Bronchus fibroblast of lung (primary cell): ENCODE measurements around the gene CNGB1. TPM values are rescaled to one million over a fixed set of nuclear protein-coding genes. Genes with fewer than 3 reads are reported as not detected.

Source experiments
- total RNA-seq: library from RNA; depleted of rRNA; stranded (reverse); fragments of >200 nt; gene quantifications from 2 replicates; pipeline ENCODE4 v1.2.3, GENCODE V29; 2015

CNGB1 gene
- total RNA-seq: not detected in 2 replicates

DNA sequence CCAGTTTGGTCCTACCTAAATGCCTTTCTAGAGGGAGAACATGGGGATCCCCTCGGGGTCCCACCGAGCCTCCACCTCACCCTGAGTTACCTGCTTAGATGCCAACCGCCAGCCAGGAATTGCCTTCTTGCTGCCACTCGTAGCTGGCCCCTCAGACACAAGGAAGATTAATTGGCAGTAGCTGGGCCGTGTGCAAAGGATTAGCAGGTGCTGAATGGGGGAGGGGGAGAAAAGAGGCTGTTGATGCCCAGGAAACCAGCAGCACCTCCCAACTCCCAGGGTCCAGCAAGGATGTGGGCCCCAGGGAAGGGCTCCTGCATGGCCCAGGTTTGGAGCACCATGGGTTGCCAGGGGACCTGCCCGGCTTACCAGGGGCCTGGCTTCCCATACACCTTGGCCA lies at the start of gene CNGB1:
TSS of gene CNGB1 (minus strand) at position 159 of the 400 bp plus-strand sequence. CDS start 3,842 bp downstream, outside the sequence.

DNA sequence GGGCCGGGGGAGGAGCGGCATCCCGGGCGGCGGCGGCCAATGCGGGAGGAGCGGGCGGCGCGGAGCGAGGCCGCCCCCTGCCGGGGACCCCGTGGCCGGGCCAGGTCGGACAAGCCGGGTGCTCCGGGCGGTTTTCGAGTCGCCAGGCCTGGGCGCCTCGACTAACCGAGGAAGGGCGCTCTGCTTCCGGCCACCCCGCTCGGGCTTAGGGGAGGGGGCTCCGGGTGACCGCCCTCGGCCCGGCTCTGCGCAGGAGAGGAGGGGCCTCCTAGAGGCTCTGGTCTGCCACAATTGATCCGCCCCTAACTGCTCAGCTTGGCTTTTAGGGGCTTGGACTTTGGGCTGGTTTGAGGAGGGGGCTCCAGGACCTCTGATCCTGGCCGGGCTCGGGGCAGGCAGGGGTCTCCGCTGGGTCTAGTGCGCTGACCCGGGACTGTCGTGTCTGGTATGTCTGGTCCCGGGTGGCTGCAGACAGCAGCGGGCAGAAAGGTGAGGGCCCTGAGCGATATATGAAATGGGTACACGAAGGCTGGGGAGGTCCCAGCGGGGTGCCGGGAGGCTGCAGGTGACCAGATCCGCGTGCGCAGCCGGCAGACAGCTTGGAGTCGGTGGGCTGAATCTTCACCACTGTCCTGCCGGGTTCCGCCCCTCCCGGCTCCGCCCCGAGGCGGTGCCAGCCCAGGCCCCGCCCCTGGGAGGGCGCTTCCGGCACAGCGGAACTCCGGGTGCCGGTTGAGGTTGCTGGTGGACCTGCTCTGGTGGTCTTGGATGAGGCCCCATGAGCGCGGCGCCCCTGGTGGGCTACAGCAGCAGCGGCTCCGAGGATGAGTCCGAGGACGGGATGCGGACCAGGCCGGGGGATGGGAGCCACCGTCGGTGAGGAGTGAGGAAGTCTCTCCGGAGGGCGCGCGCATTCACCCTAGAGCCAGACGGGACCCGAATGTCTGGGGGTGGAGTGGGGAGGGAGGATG lies 30.1 kb upstream of the CNGB1 start, which contains the start of gene USB1:
TSS of gene USB1 (plus strand) at position 702 of the 971 bp plus-strand sequence. CDS start at position 779, 77 bp downstream.

DNA sequence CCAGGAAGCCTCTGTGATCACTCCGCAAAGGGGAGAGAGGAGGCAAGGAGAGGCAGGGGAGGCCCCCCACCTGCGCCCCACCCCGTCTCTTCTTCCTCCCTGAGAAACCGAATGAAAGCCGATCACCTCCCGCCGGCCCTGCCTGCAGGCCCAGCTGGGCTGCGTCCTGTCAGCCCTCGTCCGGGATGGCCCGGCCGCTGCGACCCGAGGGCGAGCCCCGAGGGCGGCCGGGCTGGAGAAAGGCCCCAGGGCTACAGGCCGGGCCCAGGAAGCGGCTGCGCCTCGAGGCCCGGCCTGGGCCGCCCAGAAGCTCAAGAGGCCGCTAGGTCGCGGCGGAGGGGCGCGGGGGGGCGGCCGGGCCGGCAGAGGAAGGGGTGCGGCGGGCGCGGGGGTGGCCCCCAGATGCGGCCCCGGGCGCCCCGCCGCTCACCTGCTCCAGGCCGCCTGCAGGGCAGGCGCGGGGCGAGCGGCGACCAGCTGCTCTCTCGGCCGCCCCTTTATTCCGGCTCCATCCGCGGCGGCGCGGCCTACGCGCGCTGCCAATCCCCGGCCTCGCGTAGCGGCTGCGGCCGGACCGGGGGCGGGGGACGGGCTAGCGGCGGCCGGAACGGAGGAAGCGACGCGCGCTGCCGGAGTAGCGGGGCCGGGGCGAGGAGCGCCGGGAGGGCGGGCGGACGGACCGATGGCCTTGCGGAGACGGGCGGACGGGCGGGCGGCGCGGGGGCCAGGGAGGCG lies 29.2 kb upstream of the CNGB1 start, which contains the start of gene ZNF319:
TSS of gene ZNF319 (minus strand) at position 702 of the 735 bp plus-strand sequence. CDS start 2,407 bp downstream, outside the sequence.

Other genes with a start within 250 kb of the CNGB1 start
- 30.3 and 33.1 TPM in 2 replicates for gene KATNB1, start 235.4 kb downstream of the CNGB1 start, total RNA-seq
- gene KIFC3, start 168.6 kb downstream of the CNGB1 start, total RNA-seq: 27.1 and 28.1 TPM in 2 replicates
- 3.1 and 4.9 TPM in 2 replicates for gene ZNF319, start 29.5 kb upstream of the CNGB1 start, total RNA-seq
- 20.2 and 28.1 TPM in 2 replicates for gene USB1, start 30.3 kb upstream of the CNGB1 start, total RNA-seq
- 2.2 TPM in 2 replicates for gene MMP15, start 54.6 kb upstream of the CNGB1 start, total RNA-seq
- gene CFAP20, start 158.3 kb upstream of the CNGB1 start, total RNA-seq: 47.6 and 47.9 TPM in 2 replicates
- 17.2 and 18.2 TPM in 2 replicates for gene CSNK2A2, start 227.0 kb upstream of the CNGB1 start, total RNA-seq